ENCODE results near the gene MGME1.
"Not testable (repeated sequence)": the region's sequence is repeated elsewhere in the genome, so short reads cannot be mapped to it uniquely, and the experiment has no call there.

MGME1 gene

DNA sequence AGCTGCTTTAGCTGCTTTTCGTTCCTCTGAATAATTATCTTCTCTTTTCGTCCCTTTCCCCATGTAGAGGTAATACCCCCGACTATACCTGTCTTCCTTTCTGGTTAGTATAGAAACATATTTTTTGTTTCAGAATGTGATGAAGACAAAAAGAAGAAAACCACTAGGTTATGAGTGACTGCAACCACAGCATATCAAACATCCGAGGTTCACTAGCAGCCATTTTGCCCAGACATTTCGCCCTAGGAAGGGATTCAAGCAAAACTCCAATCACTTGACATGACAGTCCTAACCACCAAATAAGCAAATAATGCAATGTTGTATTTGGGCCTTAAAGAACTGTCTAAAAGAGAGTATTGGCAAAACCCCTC, 9.6 kb upstream of the MGME1 start:
- no peak for DNase-seq (ENCODE audit: low read depth in 2 of 2)

DNA sequence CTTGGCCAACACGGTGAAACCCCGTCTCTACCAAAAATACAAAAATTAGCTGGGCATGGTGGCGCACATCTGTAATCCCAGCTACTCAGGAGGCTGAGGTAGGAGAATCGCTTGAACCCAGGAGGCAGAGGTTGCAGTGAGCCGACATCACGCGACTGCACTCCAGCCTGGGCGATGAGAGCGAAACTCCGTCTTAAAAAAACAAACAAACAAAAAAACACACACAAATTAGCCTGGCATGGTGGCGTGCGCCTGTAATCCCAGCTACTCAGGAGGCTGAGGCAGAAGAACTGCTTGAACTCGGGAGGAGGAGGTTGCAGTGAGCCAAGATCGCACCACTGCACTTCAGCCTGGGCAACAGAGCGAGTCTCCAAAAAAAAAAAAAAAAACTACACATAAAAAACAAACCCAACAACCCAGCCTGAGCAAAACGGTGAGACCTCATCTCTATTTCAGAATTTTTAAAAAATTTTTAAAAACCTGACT, 8.4 kb upstream of the MGME1 start:
- DNase-seq (ENCODE audit: low read depth in 2 of 2), result not testable (repeated sequence)

DNA sequence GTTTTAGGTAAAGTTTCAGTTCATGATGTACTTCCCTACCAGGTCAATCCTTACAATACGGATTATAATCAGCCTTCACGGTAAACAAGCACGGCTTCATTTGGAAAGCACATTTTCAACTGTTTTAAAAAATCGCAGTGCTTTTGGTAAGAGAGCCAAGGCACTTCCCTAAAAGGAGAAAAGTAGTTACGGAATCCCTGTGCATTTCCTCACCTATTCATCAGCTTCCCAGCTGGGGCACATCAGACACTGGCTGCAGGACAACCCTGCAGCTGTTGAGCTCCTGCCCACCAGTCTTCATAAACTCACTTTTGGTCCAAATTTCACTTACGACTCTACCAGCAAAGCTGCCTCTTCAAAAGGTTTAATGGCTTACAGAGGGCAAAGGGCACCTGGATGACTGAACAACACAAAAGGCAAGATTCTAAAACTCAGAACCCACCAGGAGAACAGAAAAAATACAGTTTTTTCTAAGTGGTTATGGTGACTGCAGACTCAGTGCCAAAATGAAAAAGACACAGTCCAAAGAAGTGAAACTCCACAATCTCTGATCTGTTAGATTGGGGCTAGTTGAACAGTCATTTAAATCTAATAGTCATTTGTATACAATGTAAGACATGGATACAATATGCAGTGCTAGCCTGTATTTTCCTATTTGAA, 7.8 kb upstream of the MGME1 start:
- DNase-seq (ENCODE audit: low read depth in 2 of 2), result no peak

DNA sequence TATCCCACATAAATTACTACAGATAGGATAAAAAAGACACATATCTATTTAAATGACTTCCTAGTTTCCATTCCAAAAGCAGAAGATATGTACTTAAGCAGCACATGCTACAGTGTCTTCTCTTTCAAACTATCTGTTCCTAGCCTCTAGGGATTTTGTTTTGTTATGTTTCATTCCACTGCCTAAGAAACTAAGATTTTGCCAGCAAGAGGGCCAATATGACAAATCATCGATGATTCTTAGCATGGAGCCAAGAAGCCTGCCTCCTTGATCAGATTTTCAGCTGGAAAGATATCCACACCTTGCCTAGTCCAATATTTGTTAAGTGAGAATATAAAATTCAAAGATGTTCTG, 7.3 kb upstream of the MGME1 start:
- DNase-seq (ENCODE audit: low read depth in 2 of 2), result no peak

DNA sequence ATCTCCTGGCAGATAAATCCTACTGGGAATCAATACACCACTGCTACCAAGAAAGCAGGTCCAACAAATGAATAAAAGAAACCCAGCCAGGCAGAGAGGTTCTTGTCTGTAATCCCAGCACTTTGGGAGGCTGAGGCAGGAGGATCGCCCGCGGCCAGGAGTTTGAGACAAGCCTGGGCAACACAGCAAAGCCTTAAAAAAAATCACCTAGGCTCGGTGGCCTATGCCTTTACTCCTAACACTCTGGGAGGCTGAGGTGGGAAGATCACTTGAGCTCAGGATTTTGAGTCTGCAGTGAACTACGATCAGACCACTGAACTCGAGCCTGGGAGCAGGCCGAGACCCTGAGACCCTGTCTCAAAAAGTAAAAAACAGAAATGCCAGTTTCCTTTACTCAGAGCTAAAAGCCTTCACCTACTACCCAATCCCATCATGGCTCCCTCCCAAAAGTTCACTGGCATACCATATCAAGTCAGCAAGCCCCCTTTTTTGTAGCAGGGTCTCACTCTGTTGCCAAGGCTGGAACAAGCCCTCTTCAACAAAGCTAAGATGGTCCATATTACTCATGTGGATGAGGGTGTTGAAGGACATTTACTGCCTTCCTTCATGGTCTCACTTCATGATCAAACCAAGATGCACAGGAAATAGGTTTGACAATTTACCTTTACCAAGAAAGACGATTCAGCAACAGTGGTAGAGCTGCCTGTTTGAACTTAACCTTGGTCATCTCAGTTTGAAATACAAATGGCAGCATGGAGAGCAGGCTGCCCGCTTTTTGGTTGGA, 5.5 kb upstream of the MGME1 start:
- no peak for DNase-seq (ENCODE audit: low read depth in 2 of 2)

DNA sequence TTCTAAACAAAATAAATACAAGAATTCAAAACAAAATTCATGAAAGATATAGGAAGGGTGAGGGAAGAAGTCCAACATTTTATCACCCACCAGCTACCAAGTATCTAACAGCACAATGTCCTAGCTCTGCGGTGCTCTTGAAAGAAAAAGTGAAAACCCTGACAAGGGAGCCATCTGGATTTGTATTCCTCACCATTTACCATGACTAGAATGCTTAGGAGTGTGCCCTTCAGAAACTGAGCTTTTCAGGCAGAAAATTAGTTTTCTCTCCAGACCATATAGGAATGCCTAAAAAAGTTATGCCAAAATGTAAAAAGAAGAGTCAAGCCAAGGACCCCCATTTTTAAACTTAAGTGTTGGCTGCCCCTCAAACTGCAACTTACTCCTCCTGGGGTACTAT, 4.7 kb upstream of the MGME1 start:
- no peak for DNase-seq (ENCODE audit: low read depth in 2 of 2)

DNA sequence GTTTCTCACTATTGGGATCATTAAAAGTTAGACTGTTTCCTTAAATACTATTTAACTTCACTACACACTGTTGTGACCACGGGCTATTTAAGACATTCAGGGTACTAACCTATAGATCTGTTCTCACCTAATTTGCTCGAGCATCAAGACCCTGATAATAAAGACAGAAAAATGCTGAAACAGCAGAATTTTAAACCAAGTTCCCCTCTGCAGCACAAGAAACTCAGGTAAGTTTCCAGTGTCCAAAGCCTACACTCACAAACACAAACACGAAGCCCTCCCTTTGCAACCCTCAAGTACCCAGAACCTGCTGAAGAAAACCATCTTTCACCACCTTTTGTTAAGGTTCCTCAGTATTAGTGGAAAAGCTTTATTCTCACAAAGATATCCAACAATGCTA, 4.2 kb upstream of the MGME1 start:
- DNase-seq (ENCODE audit: low read depth in 2 of 2), result no peak

DNA sequence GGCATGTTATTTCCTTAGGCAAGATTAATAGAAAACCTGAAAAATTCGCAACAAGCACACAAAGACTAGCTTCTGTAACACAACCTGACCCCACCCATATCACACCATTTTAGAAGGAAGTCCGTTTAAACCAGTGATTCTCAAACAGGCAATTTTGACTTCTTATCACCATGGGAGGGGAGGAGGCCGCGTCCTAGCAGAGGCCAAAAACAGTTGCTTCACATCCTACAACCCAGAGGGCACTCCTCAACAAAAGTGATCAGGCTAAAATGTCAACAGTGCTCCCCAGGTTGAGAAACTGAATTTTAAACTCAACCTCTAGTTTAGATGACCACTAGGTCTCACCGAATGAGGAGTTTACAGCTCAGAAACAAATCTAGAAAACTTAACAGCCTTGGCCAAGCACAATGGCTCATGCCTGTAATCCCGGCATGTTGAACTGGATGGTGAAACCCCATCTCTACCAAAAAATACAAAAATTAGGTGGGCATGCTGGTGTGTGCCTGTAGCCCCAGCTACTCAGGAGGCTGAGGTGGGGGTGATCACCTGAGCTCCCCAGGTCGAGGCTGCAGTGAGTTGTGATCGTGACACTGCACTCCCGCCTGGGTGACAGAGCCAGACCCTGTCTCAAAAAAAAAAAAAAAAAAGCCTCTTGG, 3.6 kb upstream of the MGME1 start:
- no peak for DNase-seq (ENCODE audit: low read depth in 2 of 2)

DNA sequence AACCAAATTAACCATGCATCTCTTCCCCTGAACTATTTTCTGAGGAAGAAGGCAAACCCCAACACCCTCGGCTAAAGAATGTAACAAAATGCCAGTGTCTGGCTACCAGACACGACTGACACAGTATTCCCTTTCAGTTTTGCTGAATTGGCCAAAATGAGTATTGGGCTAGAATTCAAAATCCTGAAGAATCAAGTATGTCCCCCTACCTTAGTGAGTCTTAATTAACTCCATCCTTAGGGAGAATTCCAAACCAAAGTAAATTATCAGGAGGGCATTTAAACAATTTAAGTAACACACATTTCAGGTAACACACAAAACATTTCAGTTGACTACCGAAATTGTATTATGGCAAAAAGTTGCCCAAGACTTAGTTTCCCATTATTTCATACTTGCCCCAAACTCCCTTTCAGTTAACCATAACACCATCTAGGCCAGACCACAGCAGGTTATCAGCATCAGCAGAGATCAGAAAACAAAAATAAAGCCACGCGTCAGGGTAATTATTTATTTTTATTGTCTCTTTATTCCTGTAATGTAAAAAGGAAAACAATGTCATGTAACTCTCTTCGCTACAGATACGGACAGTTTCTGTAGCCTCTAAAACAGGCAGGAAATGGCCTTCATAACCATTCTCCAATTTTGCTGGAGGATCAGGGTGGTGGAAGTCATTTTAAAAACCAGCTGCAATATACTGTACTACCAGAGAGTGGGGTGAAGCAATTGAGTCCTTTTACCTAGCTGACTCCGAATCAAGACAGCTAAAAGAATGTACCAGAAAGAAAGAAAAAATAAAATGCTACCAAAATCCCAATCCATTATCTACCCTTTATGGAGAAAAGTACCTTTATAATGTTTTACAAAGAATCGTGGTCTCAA, 2.1 kb upstream of the MGME1 start:
- DNase-seq (ENCODE audit: low read depth in 2 of 2), result no peak

DNA sequence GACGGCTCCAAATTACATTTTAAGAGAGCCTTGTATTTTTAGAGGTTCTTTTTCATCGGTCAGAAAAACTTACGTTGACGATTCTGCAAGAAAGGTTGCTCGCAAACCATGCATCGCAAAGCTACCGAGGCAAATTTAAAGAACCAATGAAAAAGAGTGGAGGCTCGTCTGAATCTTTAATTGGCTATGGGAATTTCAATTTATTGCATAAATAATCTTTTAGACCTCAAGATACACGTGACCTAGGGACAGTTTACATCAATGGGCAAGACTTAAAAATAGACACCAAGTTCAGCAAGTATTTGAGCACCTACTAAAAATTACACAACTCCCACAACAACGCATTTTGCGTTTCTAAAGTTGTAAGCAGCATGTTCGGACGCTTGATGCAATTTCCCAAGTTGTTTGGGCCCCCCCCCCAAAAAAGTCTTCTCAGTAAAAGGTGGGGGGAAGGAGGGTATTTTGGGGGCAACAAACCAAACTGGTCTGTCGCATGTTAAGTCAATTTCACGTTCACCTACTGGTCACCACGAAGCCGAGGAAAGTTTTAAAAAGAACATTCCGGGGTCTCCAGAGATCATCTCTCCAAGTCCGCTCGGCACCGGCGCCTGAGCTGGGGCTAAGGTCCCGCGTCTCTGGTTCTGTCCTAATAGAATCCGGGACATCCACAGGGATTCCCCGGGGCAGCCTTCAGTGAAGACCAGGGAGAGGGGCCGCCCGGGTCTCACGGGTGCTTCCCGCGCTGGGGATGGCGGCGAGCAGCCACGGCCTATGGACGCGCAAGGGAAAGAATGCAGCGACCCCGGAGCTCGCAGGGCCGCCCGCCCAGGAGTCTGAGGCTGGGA, 1.1 kb upstream of the MGME1 start:
- DNase-seq (ENCODE audit: low read depth in 2 of 2), result no peak

DNA sequence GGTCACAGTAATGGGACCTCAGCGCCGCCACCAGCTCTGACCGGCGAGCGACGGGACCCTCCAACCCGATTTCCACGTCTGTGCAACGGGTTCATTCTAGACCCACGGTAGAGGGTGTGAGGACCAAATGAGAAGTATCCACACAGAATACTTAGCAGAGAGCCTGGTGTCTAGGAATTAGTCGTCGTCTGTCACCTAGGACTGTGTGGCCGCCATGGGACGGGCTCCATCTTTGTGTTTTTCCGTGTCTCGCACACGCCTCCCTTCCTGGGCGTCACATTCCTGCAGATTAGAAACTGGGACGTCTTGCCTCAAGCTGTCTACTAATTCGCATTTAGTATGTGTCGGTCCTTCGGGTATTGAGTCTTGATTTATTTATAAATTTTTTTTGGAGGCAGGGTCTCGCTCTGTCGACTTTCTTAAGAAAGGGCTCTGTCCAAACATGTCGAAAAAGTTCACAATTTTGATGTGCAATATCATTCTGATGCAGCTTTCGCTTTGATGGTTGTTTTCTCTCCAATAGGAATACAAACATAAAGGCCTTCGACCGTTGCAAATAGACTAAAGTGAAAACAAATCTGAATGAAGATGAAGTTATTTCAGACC, 563 bp downstream of the MGME1 start:
- DNase-seq (ENCODE audit: low read depth in 2 of 2), result no peak

DNA sequence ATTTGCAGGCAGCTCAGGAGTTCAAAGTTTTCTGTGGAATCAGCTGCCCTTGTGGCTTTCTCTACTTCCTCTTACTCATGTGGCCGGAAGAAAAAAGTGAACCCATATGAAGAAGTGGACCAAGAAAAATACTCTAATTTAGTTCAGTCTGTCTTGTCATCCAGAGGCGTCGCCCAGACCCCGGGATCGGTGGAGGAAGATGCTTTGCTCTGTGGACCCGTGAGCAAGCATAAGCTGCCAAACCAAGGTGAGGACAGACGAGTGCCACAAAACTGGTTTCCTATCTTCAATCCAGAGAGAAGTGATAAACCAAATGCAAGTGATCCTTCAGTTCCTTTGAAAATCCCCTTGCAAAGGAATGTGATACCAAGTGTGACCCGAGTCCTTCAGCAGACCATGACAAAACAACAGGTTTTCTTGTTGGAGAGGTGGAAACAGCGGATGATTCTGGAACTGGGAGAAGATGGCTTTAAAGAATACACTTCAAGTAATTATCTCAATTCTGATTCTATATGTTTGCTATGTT, 1.1 kb downstream of the MGME1 start:
- no peak for DNase-seq (ENCODE audit: low read depth in 2 of 2)

DNA sequence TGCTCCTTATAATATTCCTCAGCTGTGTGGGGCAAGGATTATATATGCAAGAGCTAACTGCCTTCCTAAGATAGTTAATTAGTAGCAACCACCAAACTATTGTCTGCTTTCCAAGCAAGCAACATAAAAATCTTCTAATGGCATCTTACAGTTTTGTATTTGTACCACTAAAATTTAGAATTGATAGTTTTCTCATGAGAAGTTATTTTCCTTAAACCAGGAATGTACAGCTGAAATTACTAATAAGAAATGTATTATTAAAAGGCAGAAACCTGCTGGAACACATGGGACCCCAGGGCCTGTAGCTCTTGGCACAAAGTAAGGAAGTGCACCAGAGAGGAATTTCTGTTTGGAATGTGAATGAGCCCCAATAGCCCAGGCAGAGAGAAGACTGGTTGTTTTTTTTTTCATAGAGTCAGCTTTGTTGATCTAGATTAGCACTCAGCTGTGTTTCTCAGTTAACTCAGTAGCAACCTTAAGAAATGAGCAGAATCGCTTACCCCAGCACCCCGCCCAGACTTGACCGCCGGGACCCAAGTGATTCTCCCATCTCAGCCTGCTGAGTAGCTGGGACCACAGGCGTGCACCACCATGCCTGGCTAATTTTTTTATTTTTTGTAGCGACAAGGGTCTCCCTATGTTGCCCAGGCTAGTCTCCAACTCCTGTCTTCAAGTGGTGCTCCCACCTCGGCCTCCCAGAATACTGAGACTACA, 2.6 kb downstream of the MGME1 start:
- DNase-seq (ENCODE audit: low read depth in 2 of 2), result no peak

DNA sequence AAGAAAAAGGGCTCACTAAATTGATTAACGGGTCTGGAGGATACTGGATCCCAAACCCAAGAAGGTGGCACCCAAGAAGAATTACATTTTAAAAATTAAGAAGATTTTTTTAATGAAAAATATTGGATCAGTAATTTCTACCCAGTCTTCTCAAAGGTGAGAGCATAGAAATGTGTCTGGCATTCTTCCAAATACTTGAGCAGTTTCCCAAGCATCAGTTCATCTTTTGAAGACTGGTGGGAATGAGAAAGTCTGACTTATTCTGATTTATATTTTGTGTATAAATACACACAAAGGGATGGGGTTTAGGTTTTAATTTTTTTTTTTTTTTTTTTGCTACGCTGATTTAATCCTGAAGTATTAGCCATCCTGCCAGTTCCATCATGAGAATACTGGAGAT, 3.3 kb downstream of the MGME1 start:
- no peak for DNase-seq (ENCODE audit: low read depth in 2 of 2)

DNA sequence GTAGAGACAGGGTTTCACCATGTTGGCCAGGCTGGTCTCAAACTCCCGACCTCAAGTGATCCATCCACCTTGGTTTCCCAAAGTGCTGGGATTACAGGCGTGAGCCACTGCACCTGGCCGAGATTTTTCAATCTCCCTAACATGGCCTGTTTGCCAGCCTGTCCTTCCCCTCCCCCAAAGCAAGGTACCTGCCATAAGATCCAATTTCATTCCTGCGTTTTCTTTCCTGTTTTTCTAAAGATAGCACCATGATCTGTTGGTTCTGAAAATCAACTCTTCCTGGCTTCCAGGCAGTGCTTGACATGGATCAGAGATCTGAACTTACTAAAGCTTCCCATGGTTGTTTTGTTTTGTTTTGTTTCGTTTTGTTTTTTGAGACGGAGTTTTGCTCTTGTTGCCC, 7.5 kb downstream of the MGME1 start:
- DNase-seq (ENCODE audit: low read depth in 2 of 2), result no peak

DNA sequence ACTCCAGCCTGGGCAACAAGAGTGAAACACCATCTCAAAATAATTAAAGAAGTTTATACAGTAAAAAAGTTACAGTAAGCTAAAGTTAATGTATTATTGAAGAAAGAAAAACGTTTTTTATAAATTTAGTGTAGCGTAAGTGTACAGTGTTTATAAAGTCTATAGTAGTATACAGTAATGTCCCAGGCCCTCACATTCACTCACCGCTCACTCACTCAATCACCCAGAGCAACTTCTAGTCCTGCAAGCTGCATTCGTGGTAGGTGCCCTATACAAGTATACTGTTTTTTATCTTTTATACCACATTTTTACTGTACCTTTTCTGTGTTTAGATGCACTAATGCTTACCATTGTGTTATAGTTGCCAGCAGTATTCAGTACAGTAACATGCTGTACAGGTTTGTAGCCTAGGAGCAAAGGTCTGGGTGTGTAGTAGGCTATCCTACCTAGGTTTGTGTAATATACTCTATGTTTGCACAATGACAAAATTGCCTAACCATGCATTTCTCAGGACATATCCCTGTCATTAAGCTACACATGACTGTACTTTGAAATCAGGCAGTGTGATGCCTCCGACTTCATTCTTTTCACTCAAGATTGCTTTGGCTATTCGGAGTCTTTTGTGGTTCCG, 16.7 kb downstream of the MGME1 start:
- no peak for DNase-seq (ENCODE audit: low read depth in 2 of 2)

DNA sequence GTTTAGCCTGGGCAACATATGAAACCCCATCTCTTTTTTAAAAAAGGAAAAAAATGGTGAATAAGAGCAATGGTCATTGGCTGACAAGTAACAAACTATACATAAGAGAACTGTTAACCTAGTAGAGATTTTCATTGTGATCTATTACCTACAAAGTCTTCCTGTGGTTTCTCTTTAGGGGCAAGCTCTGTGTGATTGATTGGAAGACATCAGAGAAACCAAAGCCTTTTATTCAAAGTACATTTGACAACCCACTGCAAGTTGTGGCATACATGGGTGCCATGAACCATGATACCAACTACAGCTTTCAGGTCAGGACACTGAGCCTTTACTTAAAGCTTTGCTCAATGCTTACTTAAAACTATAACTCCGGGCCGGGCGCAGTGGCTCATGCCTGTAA, 19.2 kb downstream of the MGME1 start:
- DNase-seq (ENCODE audit: low read depth in 2 of 2), result no peak

DNA sequence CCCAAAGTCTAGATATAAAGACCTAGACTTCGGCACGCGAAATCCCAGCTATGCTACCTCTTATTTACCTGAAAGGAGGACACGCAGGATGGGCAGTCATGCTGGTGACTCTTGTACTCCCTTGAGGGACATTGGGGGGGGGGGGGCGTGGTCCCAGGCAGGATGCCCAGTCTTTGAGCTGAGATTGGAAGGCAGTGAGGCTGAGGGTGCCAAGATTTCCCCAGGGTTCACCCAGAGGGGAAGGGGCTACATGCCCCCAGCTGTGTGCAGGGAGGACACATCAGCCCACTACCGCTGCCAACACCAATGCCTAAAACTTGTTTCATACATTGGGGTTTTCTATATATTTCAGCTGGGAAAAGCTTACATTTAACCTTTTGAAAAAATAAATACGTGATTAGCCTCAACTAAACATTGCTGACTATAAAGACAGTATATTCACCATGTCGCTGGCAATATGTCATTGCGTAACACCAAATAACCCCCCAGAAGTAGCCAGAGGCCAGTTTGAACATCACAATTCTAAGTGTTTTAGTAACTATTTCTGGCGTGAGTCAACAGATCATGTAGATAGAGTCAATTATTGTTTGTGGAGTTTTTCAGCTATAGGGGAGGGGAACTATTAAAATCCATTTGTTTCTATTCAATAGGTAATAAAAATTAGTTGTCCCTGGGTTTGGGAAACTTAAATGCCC, 21.6 kb downstream of the MGME1 start:
- no peak for DNase-seq (ENCODE audit: low read depth in 2 of 2)

DNA sequence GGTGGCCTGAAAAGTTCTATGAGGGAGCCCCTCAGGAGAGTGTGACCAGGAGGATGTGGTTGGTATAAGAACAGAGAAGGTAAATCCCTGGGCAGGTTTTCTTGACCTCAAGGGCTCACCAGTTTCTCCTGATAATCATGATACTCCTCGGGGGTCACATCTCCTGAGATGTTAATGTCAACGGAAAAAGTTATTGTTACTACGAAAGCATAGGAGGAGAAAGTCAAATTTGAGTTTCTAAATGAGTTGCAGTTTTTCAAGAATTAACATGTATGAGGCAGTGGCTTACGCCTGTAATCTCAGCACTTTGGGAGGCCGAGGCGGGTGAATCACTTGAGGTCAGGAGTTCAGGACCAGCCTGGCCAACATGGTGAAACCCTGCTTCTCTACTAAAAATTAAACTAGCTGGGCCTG, 23.4 kb downstream of the MGME1 start:
- no peak for DNase-seq (ENCODE audit: low read depth in 2 of 2)

Measured in stimulated activated CD8-positive, alpha-beta memory T cell treated with anti-CD3 and anti-CD28 coated beads, Interleukin-7, amount 100 ng/mL, for 1 hour (primary cell).